H1 (cell line): ENCODE results near the gene PIGK. TPM values are rescaled to one million over a fixed set of nuclear protein-coding genes. Genes with fewer than 3 reads are reported as not detected.

ENCODE experiments used
- CTCF ChIA-PET: fragments of 300-600 bp; sonication (Branson Sonifier 250); formaldehyde crosslinking; loops from one replicate; lab custom pipeline; 2021; ENCODE audit not compliant: partially characterized antibody; lab: Charles Lee
- POLR2A ChIA-PET: fragments of 300-600 bp; sonication (Branson Sonifier 250); formaldehyde crosslinking; loops from one replicate; lab custom pipeline; 2021; ENCODE audit warnings: inconsistent platforms; ENCODE audit not compliant: partially characterized antibody; lab: Charles Lee
- DNase-seq, 2 experiments: peaks; one replicate each; pipeline versions ENCODE4 v3.0.0 to v3.0.0-alpha.2; 2010 to 2022; ENCODE audit warnings: low spot score in 2 of 2, low read depth in 1 of 2, mixed read lengths in 1 of 2
- FAIRE-seq: peaks from 2 replicates; lab custom pipeline; 2011; peaks lifted over from hg19 to GRCh38; lab: Jason Lieb, UNC
- H2AFZ ChIP-seq: 2 replicates; pipeline ENCODE4 v1.8.1; 2012; ENCODE audit warnings: low read length, inconsistent platforms
- H2AK5ac ChIP-seq: 2 replicates; pipeline ENCODE4 v1.6.1; 2013; ENCODE audit warnings: low read depth, low read length
- H2BK120ac ChIP-seq: replicated peaks from 2 replicates; pipeline ENCODE3; 2013; ENCODE audit warnings: low read depth, low read length, inconsistent platforms
- H2BK12ac ChIP-seq: 2 replicates; pipeline ENCODE4 v1.6.1; 2013; ENCODE audit warnings: low read depth, low read length
- H2BK15ac ChIP-seq: 2 replicates; pipeline ENCODE4 v1.6.1; 2013; ENCODE audit warnings: low read length
- H2BK20ac ChIP-seq: 2 replicates; pipeline ENCODE4 v1.6.1; 2013; ENCODE audit warnings: low read length
- H2BK5ac ChIP-seq: 2 replicates; pipeline ENCODE4 v1.6.1; 2013; ENCODE audit warnings: low read depth, low read length
- H3K14ac ChIP-seq: 2 replicates; pipeline ENCODE4 v1.6.1; 2013; ENCODE audit warnings: inconsistent platforms; ENCODE audit not compliant: insufficient read length
- H3K18ac ChIP-seq: 2 replicates; pipeline ENCODE4 v1.6.1; 2013; ENCODE audit warnings: low read length; ENCODE audit errors: extremely low read depth
- H3K23ac ChIP-seq: 2 replicates; pipeline ENCODE4 v1.6.1; 2013; ENCODE audit warnings: inconsistent platforms; ENCODE audit not compliant: insufficient read length
- H3K23me2 ChIP-seq: 2 replicates; pipeline ENCODE4 v1.6.1; 2013; ENCODE audit warnings: low read depth, low read length
- H3K27ac ChIP-seq: 2 replicates; pipeline ENCODE4 v1.6.1; 2011; ENCODE audit warnings: low read depth, low read length, inconsistent platforms
- H3K27me3 ChIP-seq, 4 experiments: replicated peaks in 1 of 4; 1 replicate in 1 of 4; 2 replicates in 3 of 4; pipeline versions ENCODE4 v1.6.1 to v1.8.1; 2011 to 2013; ENCODE audit warnings: low read length in 3 of 4, mild to moderate bottlenecking in 3 of 4, inconsistent platforms in 2 of 4, mixed read lengths in 2 of 4, moderate library complexity in 1 of 4; ENCODE audit not compliant: control insufficient read depth in 3 of 4, insufficient read depth in 3 of 4; ENCODE audit errors: extremely low read depth in 1 of 4
- H3K36me3 ChIP-seq, 4 experiments: 2 replicates each; pipeline versions ENCODE4 v1.6.1 to v1.8.1; 2011 to 2013; ENCODE audit warnings: mild to moderate bottlenecking in 4 of 4, low read length in 3 of 4, moderate library complexity in 2 of 4, control low read depth in 1 of 4, inconsistent platforms in 1 of 4; ENCODE audit not compliant: insufficient read depth in 4 of 4, control insufficient read depth in 2 of 4
- H3K4ac ChIP-seq: replicated peaks from 2 replicates; pipeline ENCODE3; 2013; ENCODE audit warnings: low read length, low read depth, mixed read lengths, inconsistent platforms; ENCODE audit not compliant: insufficient read length
- H3K4me1 ChIP-seq, 4 experiments: replicated peaks in 1 of 4; 1 replicate in 1 of 4; 2 replicates in 3 of 4; pipeline versions ENCODE4 v1.6.1 to v1.8.1; 2011 to 2013; ENCODE audit warnings: low read length in 3 of 4, inconsistent platforms in 2 of 4, mixed read lengths in 1 of 4; ENCODE audit not compliant: insufficient read depth in 4 of 4, control insufficient read depth in 3 of 4
- H3K4me2 ChIP-seq, 2 experiments: 2 replicates each; pipeline versions ENCODE4 v1.6.1 to v1.8.1; 2011 to 2013; ENCODE audit warnings: low read depth in 2 of 2, low read length in 2 of 2, control low read depth in 1 of 2, inconsistent platforms in 1 of 2, mild to moderate bottlenecking in 1 of 2; ENCODE audit not compliant: insufficient read depth in 1 of 2
- H3K4me3 ChIP-seq, 4 experiments: fragments of 200-600, 300-600 bp in 1 of 4; sonication (generic), shearing (Covaris generic), sonication (Bioruptor Twin) in 1 of 4; 2 replicates each; pipeline versions ENCODE4 v1.5.1 to v1.8.1; 2011 to 2016; ENCODE audit warnings: low read length in 4 of 4, low read depth in 3 of 4, control low read depth in 2 of 4, inconsistent platforms in 2 of 4, mild to moderate bottlenecking in 2 of 4, mixed read lengths in 1 of 4, moderate library complexity in 1 of 4; ENCODE audit not compliant: insufficient read depth in 2 of 4; ENCODE audit errors: extremely low read depth in 1 of 4
- H3K56ac ChIP-seq: replicated peaks from 2 replicates; pipeline ENCODE3; 2013; ENCODE audit warnings: low read depth, mild to moderate bottlenecking, mixed read lengths, low read length, inconsistent platforms; ENCODE audit not compliant: insufficient read length
- H3K79me1 ChIP-seq: 2 replicates; pipeline ENCODE4 v1.6.1; 2013; ENCODE audit warnings: low read depth, low read length, control low read depth
- H3K79me2 ChIP-seq, 2 experiments: 2 replicates each; pipeline versions ENCODE4 v1.6.1 to v1.8.1; 2012 to 2013; ENCODE audit warnings: low read length in 2 of 2, mild to moderate bottlenecking in 2 of 2, inconsistent platforms in 1 of 2; ENCODE audit not compliant: insufficient read depth in 2 of 2, control insufficient read depth in 1 of 2
- H3K9ac ChIP-seq, 4 experiments: replicated peaks in 1 of 4; 1 replicate in 1 of 4; 2 replicates in 3 of 4; pipeline versions ENCODE4 v1.6.1 to v1.8.1; 2011 to 2013; ENCODE audit warnings: low read depth in 3 of 4, low read length in 3 of 4, control low read depth in 2 of 4, mild to moderate bottlenecking in 2 of 4, moderate library complexity in 2 of 4, inconsistent platforms in 1 of 4; ENCODE audit errors: extremely low read depth in 1 of 4
- H3K9me3 ChIP-seq, 2 experiments: 2 replicates each; pipeline versions ENCODE4 v1.6.1 to v1.8.1; 2012 to 2013; ENCODE audit warnings: mild to moderate bottlenecking in 2 of 2, moderate library complexity in 2 of 2, control low read depth in 1 of 2, inconsistent platforms in 1 of 2, low read depth in 1 of 2, low read length in 1 of 2, mixed read lengths in 1 of 2; ENCODE audit not compliant: insufficient read depth in 2 of 2
- H4K20me1 ChIP-seq, 2 experiments: replicated peaks in 1 of 2; 2 replicates each; pipeline versions ENCODE3 to v1.8.1; 2011 to 2013; ENCODE audit warnings: inconsistent platforms in 2 of 2, low read length in 2 of 2, mild to moderate bottlenecking in 1 of 2; ENCODE audit not compliant: insufficient read depth in 2 of 2, control insufficient read depth in 1 of 2
- H4K5ac ChIP-seq: 2 replicates; pipeline ENCODE4 v1.6.1; 2013; ENCODE audit warnings: low read length, low read depth, mixed read lengths, inconsistent platforms; ENCODE audit not compliant: insufficient read length
- H4K8ac ChIP-seq: 2 replicates; pipeline ENCODE4 v1.8.0; 2013; ENCODE audit warnings: mild to moderate bottlenecking, moderate library complexity, low read length, inconsistent platforms; ENCODE audit not compliant: insufficient read depth; ENCODE audit errors: extremely low read depth
- H4K91ac ChIP-seq: replicated peaks from 2 replicates; pipeline ENCODE3; 2013; ENCODE audit warnings: low read length, mixed read lengths, inconsistent platforms; ENCODE audit not compliant: insufficient read length
- CTBP2 ChIP-seq: IDR thresholded peaks from 2 replicates; pipeline ENCODE4 v1.7.0; 2011; ENCODE audit warnings: borderline replicate concordance, mild to moderate bottlenecking, moderate library complexity, mixed read lengths, low read length; ENCODE audit not compliant: insufficient read depth, insufficient read length
- CTCF ChIP-seq, 3 experiments: IDR thresholded peaks; 1 replicate in 2 of 3; 2 replicates in 1 of 3; pipeline versions ENCODE4 v1.5.1 to v1.6.1; 2011; ENCODE audit warnings: low read length in 3 of 3, mild to moderate bottlenecking in 3 of 3, inconsistent platforms in 2 of 3, low read depth in 1 of 3, moderate library complexity in 1 of 3; ENCODE audit not compliant: insufficient read depth in 1 of 3; ENCODE audit errors: control extremely low read depth in 1 of 3
- EP300 ChIP-seq, 2 experiments: IDR thresholded peaks; 1 replicate in 1 of 2; 2 replicates in 1 of 2; pipeline ENCODE4 v1.6.1; 2011 to 2012; ENCODE audit warnings: low read depth in 2 of 2, low read length in 2 of 2, mild to moderate bottlenecking in 2 of 2, borderline replicate concordance in 1 of 2, inconsistent platforms in 1 of 2, moderate library complexity in 1 of 2
- EZH2 ChIP-seq: fragments of 200-600 bp; sonication (generic); IDR thresholded peaks from 2 replicates; pipeline ENCODE4 v1.7.1; 2012; ENCODE audit warnings: low read depth, mild to moderate bottlenecking, moderate library complexity, low read length, inconsistent platforms; ENCODE audit not compliant: severe bottlenecking
- KDM4A ChIP-seq: IDR thresholded peaks from one replicate; pipeline ENCODE4 v1.7.1; 2012; ENCODE audit warnings: low read depth, mild to moderate bottlenecking, moderate library complexity, low read length, inconsistent platforms; ENCODE audit not compliant: severe bottlenecking
- MAX ChIP-seq: IDR thresholded peaks from 2 replicates; pipeline ENCODE4 v1.6.1; 2012; ENCODE audit warnings: inconsistent platforms
- PHF8 ChIP-seq: fragments of 200-600 bp; sonication (generic); conservative IDR thresholded peaks from 2 replicates; pipeline ENCODE4 v1.7.1; 2012; ENCODE audit warnings: low read depth, mild to moderate bottlenecking, inconsistent platforms, low read length, moderate library complexity
- POLR2A ChIP-seq, 2 experiments: IDR thresholded peaks; 1 replicate in 1 of 2; 2 replicates in 1 of 2; pipeline ENCODE4 v1.6.1; 2011; ENCODE audit warnings: low read depth in 2 of 2, low read length in 2 of 2, mild to moderate bottlenecking in 2 of 2; ENCODE audit errors: control extremely low read depth in 1 of 2
- SUZ12 ChIP-seq: fragments of 200-600 bp; sonication (generic); IDR thresholded peaks from 2 replicates; pipeline ENCODE4 v1.6.1; 2012; ENCODE audit warnings: mild to moderate bottlenecking, inconsistent platforms, low read length, moderate library complexity, mixed read lengths
- TAF7 ChIP-seq: optimal IDR thresholded peaks from 2 replicates; pipeline ENCODE3; 2011; ENCODE audit warnings: low read depth, mild to moderate bottlenecking, inconsistent platforms, low read length, moderate library complexity, borderline replicate concordance
- YY1 ChIP-seq: IDR thresholded peaks from 2 replicates; pipeline ENCODE4 v1.6.1; 2011; ENCODE audit warnings: low read depth, mild to moderate bottlenecking, low read length
- WGBS, 2 experiments: shearing (Covaris generic) in 1 of 2; methylation state at CpG; one replicate each; pipeline versions ENCODE4 v1.1.6 to v1.1.7; 2013 to 2015; ENCODE audit warnings: low lambda C conversion rate in 2 of 2, mixed read lengths in 2 of 2, inconsistent platforms in 1 of 2, low coverage in 1 of 2, missing lambda C conversion rate in 1 of 2; ENCODE audit not compliant: insufficient replicate concordance in 2 of 2, insufficient coverage in 1 of 2, insufficient read length in 1 of 2; ENCODE audit errors: extremely low coverage in 1 of 2, missing lambda C conversion rate in 1 of 2; 5-methylcytosine and 5-hydroxymethylcytosine counted together
- polyA plus RNA-seq, 7 experiments: library from polyadenylated mRNA; depleted of rRNA in 3 of 7; stranded (reverse) in 5 of 7; unstranded in 2 of 7; fragments of >200 nt in 5 of 7; fragments of 200-250 nt in 2 of 7; gene quantifications; 1 replicate in 5 of 7; 2 replicates in 1 of 7; 4 replicates in 1 of 7; pipeline versions ENCODE4 v1.2.1 to v1.2.3, GENCODE V29; 2011 to 2013; ENCODE audit warnings: missing spikeins in 2 of 7, mixed read lengths in 2 of 7
- total RNA-seq: library from RNA; stranded (reverse); fragmentation: NEBNext Ultra II Directional; extraction: Animal tissue kit (Norgen Biotek cat#: 25700); gene quantifications from 2 replicates; pipeline ENCODE4 v1.2.1, GENCODE V29; 2021

PIGK gene
- total and polyA plus RNA-seq, 2 of the 8 experiments (the other 6 are each of a cell fraction or from before 2014, with no cell fraction given) = 5.6 to 23.2 TPM

- H3K79me2 ChIP-seq = no peaks in the 10 kb centered on the region
- no peak overlapping the region for H3K4ac ChIP-seq
- POLR2A ChIA-PET = no interaction called here
- H3K9ac ChIP-seq = no peak overlapping the region
- DNase-seq (no peak), FAIRE-seq (no peak)
- H3K4me2 ChIP-seq = no peak overlapping the region
- H4K5ac ChIP-seq = no peak overlapping the region
- no peak overlapping the region for H2AFZ ChIP-seq
- H3K4me3 ChIP-seq = no peak overlapping the region
- H4K91ac ChIP-seq = no peak overlapping the region
- no peak overlapping the region for H3K56ac ChIP-seq
- H2BK5ac ChIP-seq = no peak overlapping the region
- H2BK15ac ChIP-seq = no peak overlapping the region
- CTCF ChIA-PET = no interaction called here
- H3K18ac ChIP-seq = no peak overlapping the region
- H2BK20ac ChIP-seq = no peak overlapping the region
- no peak overlapping the region for H3K27ac ChIP-seq
- H3K23me2 ChIP-seq = no peaks in the 10 kb centered on the region
- no peaks in the 10 kb centered on the region for H3K9me3 ChIP-seq
- no peaks in the 10 kb centered on the region for H4K20me1 ChIP-seq
- no peak overlapping the region for H4K8ac ChIP-seq
- H3K27me3 ChIP-seq = no peaks in the 10 kb centered on the region
- H3K23ac ChIP-seq = no peak overlapping the region
- no peaks in the 10 kb centered on the region for H3K79me1 ChIP-seq
- no peak overlapping the region for H2BK120ac ChIP-seq
- H3K14ac ChIP-seq = no peak overlapping the region
- no peaks in the 10 kb centered on the region for H3K4me1 ChIP-seq
- H2BK12ac ChIP-seq = no peak overlapping the region
- no peaks in the 10 kb centered on the region for H3K36me3 ChIP-seq
- no peak overlapping the region for H2AK5ac ChIP-seq
- WGBS, 2 experiments = 39% methylated on average over 2 of the region's 2 CpGs; no CpG with 5 or more reads in 1 of the 2 experiments
- no peak for TF ChIP-seq TAF7
- no peak for TF ChIP-seq KDM4A
- no peak for TF ChIP-seq PHF8
- no peak for TF ChIP-seq CTCF (IDR thresholded peaks at IDR 0.05; ENCODE audit: control extremely low read depth in 1 of 3, insufficient read depth in 1 of 3, low read depth in 1 of 3, low read length in 3 of 3)
- TF ChIP-seq CTBP2 = no peak
- no peak for TF ChIP-seq SUZ12
- TF ChIP-seq YY1 = no peak
- TF ChIP-seq MAX = no peak
- TF ChIP-seq POLR2A (IDR thresholded peaks at IDR 0.05; ENCODE audit: control extremely low read depth in 1 of 2, low read depth in 2 of 2, low read length in 2 of 2) = no peak
- no peak for TF ChIP-seq EZH2
- TF ChIP-seq EP300 (IDR thresholded peaks at IDR 0.05; ENCODE audit: borderline replicate concordance in 1 of 2, low read depth in 2 of 2, low read length in 2 of 2) = no peak
Measured at GRCh38 chr1:77089756-77090155, 129.5 kb downstream of the PIGK start.
